ENCODE data around the gene ZNF423.

The ZNF423 gene

GRCh38 chr16:49767414-49767813 lies 88.5 kb downstream of the ZNF423 start:
- DNase-seq (ENCODE audit: low read depth): no peak
- no peak for TF ChIP-seq CTCF (IDR thresholded peaks at IDR 0.05; ENCODE audit: low read depth, low read length, missing control alignments)
- no peak overlapping the region for H3K4me3 ChIP-seq (ENCODE audit: low read depth, low read length)

- H3K4me3 ChIP-seq (ENCODE audit: low read depth, low read length): no peak overlapping the region
- TF ChIP-seq CTCF (IDR thresholded peaks at IDR 0.05; ENCODE audit: low read depth, low read length, missing control alignments): no peak
- DNase-seq (ENCODE audit: low read depth): no peak
Measured at GRCh38 chr16:49766225-49766624, 89.7 kb downstream of the ZNF423 start.

GRCh38 chr16:49763826-49764225 lies 92.1 kb downstream of the ZNF423 start:
- DNase-seq (ENCODE audit: low read depth): no peak
- no peak overlapping the region for H3K4me3 ChIP-seq (ENCODE audit: low read depth, low read length)
- TF ChIP-seq CTCF (IDR thresholded peaks at IDR 0.05; ENCODE audit: low read depth, low read length, missing control alignments): no peak

GRCh38 chr16:49760815-49761214 lies 95.1 kb downstream of the ZNF423 start:
- DNase-seq (ENCODE audit: low read depth): no peak
- no peak overlapping the region for H3K4me3 ChIP-seq (ENCODE audit: low read depth, low read length)
- TF ChIP-seq CTCF (IDR thresholded peaks at IDR 0.05; ENCODE audit: low read depth, low read length, missing control alignments): no peak

- H3K4me3 ChIP-seq (ENCODE audit: low read depth, low read length): no peak overlapping the region
- no peak for DNase-seq (ENCODE audit: low read depth)
- TF ChIP-seq CTCF (IDR thresholded peaks at IDR 0.05; ENCODE audit: low read depth, low read length, missing control alignments): no peak
Measured at GRCh38 chr16:49757559-49758069, 98.3 kb downstream of the ZNF423 start.

- no peak for DNase-seq (ENCODE audit: low read depth)
- H3K4me3 ChIP-seq (ENCODE audit: low read depth, low read length): no peak overlapping the region
- no peak for TF ChIP-seq CTCF (IDR thresholded peaks at IDR 0.05; ENCODE audit: low read depth, low read length, missing control alignments)
Measured at GRCh38 chr16:49756775-49757558, 98.9 kb downstream of the ZNF423 start.

Data from GM12864 (cell line).